Liver (tissue), 3 donors: Measurements from ENCODE around the gene RXFP2.

Source experiments
- GABPA ChIP-seq, 2 donors: IDR thresholded peaks in 1 of 2; conservative IDR thresholded peaks in 1 of 2; 2 replicates each; pipeline ENCODE4 v1.6.1; 2016; ENCODE audit warnings: antibody characterized with exemption in 2 of 2, mild to moderate bottlenecking in 1 of 2, moderate library complexity in 1 of 2
- RXRA ChIP-seq, 2 donors: IDR thresholded peaks; 2 replicates each; pipeline ENCODE4 v1.6.1; 2017 to 2018; ENCODE audit warnings: antibody characterized with exemption in 2 of 2, mild to moderate bottlenecking in 1 of 2
- TF ChIP-seq, protein P1 (sequence below): fragments of 150-350 bp; IDR thresholded peaks from 2 replicates; pipeline ENCODE4 v1.5.1; 2017; ENCODE audit warnings: improper control_type of control experiment, low read depth, low read length; ENCODE audit not compliant: missing input control
- TF ChIP-seq, protein P2 (sequence below): IDR thresholded peaks from 2 replicates; pipeline ENCODE4 v1.6.1; 2016; ENCODE audit warnings: antibody characterized with exemption, mild to moderate bottlenecking
- TF ChIP-seq, protein P3 (sequence below): IDR thresholded peaks from 2 replicates; pipeline ENCODE4 v1.6.1; 2016; ENCODE audit warnings: antibody characterized with exemption
- donor health status: healthy.
- donor health status: healthy.

DNA sequence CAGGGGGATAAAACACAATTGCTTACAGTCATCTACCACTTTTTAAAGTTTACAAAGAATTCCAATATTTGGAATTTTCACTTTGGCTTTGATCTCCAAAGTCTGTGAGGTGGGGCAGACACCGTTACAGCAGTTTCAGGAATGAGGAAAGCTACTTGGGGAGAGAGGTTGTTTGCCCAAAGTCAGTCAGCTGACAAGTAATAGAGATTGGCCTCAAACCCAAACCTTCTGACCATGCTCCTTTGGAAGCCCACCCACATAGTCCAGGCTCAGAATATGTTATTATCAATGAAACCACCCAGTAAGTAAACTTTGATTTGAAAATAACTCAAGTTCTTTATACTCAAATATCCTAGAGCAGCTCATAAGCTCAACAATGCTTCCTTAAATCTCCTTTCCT lies 29.0 kb downstream of the RXFP2 start:
- TF ChIP-seq, protein P1, sequence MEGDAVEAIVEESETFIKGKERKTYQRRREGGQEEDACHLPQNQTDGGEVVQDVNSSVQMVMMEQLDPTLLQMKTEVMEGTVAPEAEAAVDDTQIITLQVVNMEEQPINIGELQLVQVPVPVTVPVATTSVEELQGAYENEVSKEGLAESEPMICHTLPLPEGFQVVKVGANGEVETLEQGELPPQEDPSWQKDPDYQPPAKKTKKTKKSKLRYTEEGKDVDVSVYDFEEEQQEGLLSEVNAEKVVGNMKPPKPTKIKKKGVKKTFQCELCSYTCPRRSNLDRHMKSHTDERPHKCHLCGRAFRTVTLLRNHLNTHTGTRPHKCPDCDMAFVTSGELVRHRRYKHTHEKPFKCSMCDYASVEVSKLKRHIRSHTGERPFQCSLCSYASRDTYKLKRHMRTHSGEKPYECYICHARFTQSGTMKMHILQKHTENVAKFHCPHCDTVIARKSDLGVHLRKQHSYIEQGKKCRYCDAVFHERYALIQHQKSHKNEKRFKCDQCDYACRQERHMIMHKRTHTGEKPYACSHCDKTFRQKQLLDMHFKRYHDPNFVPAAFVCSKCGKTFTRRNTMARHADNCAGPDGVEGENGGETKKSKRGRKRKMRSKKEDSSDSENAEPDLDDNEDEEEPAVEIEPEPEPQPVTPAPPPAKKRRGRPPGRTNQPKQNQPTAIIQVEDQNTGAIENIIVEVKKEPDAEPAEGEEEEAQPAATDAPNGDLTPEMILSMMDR, result no peak
- TF ChIP-seq, protein P2, sequence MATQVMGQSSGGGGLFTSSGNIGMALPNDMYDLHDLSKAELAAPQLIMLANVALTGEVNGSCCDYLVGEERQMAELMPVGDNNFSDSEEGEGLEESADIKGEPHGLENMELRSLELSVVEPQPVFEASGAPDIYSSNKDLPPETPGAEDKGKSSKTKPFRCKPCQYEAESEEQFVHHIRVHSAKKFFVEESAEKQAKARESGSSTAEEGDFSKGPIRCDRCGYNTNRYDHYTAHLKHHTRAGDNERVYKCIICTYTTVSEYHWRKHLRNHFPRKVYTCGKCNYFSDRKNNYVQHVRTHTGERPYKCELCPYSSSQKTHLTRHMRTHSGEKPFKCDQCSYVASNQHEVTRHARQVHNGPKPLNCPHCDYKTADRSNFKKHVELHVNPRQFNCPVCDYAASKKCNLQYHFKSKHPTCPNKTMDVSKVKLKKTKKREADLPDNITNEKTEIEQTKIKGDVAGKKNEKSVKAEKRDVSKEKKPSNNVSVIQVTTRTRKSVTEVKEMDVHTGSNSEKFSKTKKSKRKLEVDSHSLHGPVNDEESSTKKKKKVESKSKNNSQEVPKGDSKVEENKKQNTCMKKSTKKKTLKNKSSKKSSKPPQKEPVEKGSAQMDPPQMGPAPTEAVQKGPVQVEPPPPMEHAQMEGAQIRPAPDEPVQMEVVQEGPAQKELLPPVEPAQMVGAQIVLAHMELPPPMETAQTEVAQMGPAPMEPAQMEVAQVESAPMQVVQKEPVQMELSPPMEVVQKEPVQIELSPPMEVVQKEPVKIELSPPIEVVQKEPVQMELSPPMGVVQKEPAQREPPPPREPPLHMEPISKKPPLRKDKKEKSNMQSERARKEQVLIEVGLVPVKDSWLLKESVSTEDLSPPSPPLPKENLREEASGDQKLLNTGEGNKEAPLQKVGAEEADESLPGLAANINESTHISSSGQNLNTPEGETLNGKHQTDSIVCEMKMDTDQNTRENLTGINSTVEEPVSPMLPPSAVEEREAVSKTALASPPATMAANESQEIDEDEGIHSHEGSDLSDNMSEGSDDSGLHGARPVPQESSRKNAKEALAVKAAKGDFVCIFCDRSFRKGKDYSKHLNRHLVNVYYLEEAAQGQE, result no peak
- TF ChIP-seq, protein P3, sequence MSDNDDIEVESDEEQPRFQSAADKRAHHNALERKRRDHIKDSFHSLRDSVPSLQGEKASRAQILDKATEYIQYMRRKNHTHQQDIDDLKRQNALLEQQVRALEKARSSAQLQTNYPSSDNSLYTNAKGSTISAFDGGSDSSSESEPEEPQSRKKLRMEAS, result no peak
- TF ChIP-seq GABPA (IDR thresholded peaks at IDR 0.05 in 1 of 2, conservative IDR thresholded peaks at IDR 0.05 in 1 of 2) (no peak), RXRA (IDR thresholded peaks at IDR 0.05) (no peak)
